ENCODE results near the gene NELL1.

The NELL1 gene

GRCh38 chr11:21411597-21411996 is 742.2 kb downstream of the NELL1 start:
- H3K27ac ChIP-seq (ENCODE audit: poor library complexity, severe bottlenecking): no peak overlapping the region
- DNase-seq (ENCODE audit: low spot score) (no peak), ATAC-seq (ENCODE audit: low read depth) (no peak)
- TF ChIP-seq, protein P1, sequence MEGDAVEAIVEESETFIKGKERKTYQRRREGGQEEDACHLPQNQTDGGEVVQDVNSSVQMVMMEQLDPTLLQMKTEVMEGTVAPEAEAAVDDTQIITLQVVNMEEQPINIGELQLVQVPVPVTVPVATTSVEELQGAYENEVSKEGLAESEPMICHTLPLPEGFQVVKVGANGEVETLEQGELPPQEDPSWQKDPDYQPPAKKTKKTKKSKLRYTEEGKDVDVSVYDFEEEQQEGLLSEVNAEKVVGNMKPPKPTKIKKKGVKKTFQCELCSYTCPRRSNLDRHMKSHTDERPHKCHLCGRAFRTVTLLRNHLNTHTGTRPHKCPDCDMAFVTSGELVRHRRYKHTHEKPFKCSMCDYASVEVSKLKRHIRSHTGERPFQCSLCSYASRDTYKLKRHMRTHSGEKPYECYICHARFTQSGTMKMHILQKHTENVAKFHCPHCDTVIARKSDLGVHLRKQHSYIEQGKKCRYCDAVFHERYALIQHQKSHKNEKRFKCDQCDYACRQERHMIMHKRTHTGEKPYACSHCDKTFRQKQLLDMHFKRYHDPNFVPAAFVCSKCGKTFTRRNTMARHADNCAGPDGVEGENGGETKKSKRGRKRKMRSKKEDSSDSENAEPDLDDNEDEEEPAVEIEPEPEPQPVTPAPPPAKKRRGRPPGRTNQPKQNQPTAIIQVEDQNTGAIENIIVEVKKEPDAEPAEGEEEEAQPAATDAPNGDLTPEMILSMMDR (IDR thresholded peaks at IDR 0.05; ENCODE audit: poor library complexity, severe bottlenecking): no peak
- no peaks in the 10 kb centered on the region for H3K36me3 ChIP-seq (ENCODE audit: low read depth)
- H3K27me3 ChIP-seq (ENCODE audit: insufficient read depth, poor library complexity, severe bottlenecking): no peaks in the 10 kb centered on the region
- no peaks in the 10 kb centered on the region for H3K4me1 ChIP-seq (ENCODE audit: insufficient read depth, poor library complexity, severe bottlenecking)
- H3K9me3 ChIP-seq (ENCODE audit: severe bottlenecking): no peaks in the 10 kb centered on the region
- no peak overlapping the region for H3K4me3 ChIP-seq (ENCODE audit: severe bottlenecking)

DNA sequence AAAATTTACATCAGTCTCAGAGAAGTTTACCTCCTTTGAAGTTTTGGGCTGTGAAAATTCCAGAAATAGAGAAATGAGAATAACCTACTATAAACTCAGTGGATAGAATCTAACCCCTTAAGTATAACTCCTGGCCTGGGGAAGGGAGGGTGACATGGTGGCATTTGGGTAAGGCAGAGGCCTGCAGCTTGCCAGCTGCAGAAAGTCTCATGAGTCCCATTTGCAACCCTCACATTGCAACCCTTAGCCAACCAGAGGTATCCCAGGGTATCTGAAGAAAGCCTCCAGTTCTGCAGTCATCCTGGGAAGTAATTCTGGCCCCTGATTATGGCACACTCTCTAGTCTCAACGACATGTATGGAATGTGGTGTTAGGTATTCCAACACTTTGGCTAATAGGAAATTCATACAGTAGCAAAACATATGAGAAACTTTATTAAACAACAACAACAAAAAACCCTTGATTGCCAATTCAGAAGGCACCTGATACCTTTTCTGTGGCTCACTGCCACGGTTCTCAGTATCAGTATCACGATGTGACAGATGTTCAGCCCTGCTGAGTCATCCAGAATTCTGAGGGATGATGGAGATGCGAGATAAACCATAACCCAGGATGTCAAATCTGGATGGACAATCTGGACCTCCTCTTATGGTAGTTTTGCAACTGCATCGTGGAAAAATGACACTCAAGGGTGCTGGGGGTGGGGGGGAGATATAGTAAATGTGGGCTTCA is 743.4 kb downstream of the NELL1 start:
- H3K4me1 ChIP-seq (ENCODE audit: insufficient read depth, poor library complexity, severe bottlenecking): no peaks in the 10 kb centered on the region
- H3K4me3 ChIP-seq (ENCODE audit: severe bottlenecking): no peak overlapping the region
- DNase-seq (ENCODE audit: low spot score): no peak
- TF ChIP-seq, protein P1 (IDR thresholded peaks at IDR 0.05; ENCODE audit: poor library complexity, severe bottlenecking): no peak
- no peaks in the 10 kb centered on the region for H3K36me3 ChIP-seq (ENCODE audit: low read depth)
- H3K27ac ChIP-seq (ENCODE audit: poor library complexity, severe bottlenecking): no peak overlapping the region
- no peaks in the 10 kb centered on the region for H3K9me3 ChIP-seq (ENCODE audit: severe bottlenecking)
- no peaks in the 10 kb centered on the region for H3K27me3 ChIP-seq (ENCODE audit: insufficient read depth, poor library complexity, severe bottlenecking)
- ATAC-seq (ENCODE audit: low read depth): no peak

DNA sequence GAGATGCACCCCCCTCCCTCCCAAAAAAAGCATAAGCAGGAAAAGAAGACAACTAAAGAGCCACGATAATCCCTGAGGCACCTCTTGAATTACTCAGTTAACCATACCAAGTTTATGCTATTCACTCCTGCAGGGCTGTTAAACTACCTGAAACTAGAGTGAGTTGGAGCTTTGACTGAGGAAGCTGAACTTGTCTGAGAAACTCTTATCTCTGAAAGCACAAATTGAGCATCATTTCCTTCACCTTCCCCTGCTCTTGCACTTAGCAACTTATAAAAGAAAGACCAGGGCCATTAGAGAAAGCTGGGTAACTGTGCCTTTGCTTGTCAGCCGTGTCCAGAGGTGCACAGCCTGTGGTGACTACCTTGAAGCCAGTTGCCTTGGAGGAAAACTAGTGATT is 745.6 kb downstream of the NELL1 start:
- TF ChIP-seq, protein P1 (IDR thresholded peaks at IDR 0.05; ENCODE audit: poor library complexity, severe bottlenecking): no peak
- H3K4me1 ChIP-seq (ENCODE audit: insufficient read depth, poor library complexity, severe bottlenecking): no peaks in the 10 kb centered on the region
- no peak overlapping the region for H3K4me3 ChIP-seq (ENCODE audit: severe bottlenecking)
- H3K36me3 ChIP-seq (ENCODE audit: low read depth): no peaks in the 10 kb centered on the region
- DNase-seq (ENCODE audit: low spot score) (no peak), ATAC-seq (ENCODE audit: low read depth) (no peak)
- no peaks in the 10 kb centered on the region for H3K9me3 ChIP-seq (ENCODE audit: severe bottlenecking)
- H3K27ac ChIP-seq (ENCODE audit: poor library complexity, severe bottlenecking): no peak overlapping the region
- no peaks in the 10 kb centered on the region for H3K27me3 ChIP-seq (ENCODE audit: insufficient read depth, poor library complexity, severe bottlenecking)

- H3K9me3 ChIP-seq (ENCODE audit: severe bottlenecking): no peaks in the 10 kb centered on the region
- TF ChIP-seq, protein P1 (IDR thresholded peaks at IDR 0.05; ENCODE audit: poor library complexity, severe bottlenecking): no peak
- no peak overlapping the region for H3K4me3 ChIP-seq (ENCODE audit: severe bottlenecking)
- H3K27me3 ChIP-seq (ENCODE audit: insufficient read depth, poor library complexity, severe bottlenecking): no peaks in the 10 kb centered on the region
- H3K36me3 ChIP-seq (ENCODE audit: low read depth): no peaks in the 10 kb centered on the region
- H3K4me1 ChIP-seq (ENCODE audit: insufficient read depth, poor library complexity, severe bottlenecking): no peaks in the 10 kb centered on the region
- no peak for DNase-seq (ENCODE audit: low spot score)
- H3K27ac ChIP-seq (ENCODE audit: poor library complexity, severe bottlenecking): no peak overlapping the region
- no peak for ATAC-seq (ENCODE audit: low read depth)
Measured at GRCh38 chr11:21415606-21416005, 746.2 kb downstream of the NELL1 start.

DNA sequence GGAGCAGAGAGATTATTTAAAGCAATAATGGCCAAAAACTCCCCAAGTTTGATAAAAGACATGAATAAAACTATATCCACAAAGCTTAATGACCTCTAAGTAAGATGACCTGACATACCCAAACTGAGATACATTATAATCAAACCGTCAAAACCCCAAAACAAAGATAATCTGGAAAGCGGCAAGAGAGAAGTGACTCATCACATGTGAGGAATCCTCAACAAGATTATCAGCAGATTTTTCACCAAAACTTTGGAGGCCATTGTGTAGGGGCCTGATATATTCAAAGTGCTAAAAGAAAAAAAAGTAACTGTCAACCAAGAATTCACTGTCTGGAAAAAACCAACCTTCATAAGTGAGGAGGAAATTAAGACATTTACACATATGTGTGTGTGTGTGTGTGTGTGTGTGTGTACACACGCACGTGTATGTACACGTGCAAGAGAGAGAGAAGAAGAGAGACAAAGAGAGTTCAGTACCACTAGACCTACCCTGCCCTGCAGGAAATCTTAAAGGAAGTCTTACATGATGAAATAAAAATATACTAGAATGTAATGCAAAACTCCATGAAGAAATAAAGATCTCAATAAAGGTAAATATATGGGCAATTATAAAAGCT is 752.4 kb downstream of the NELL1 start:
- Histone ChIP-seq H3K36me3 (ENCODE audit: low read depth) (no peaks in the 10 kb centered on the region), H3K9me3 (ENCODE audit: severe bottlenecking) (no peaks in the 10 kb centered on the region), H3K27me3 (ENCODE audit: insufficient read depth, poor library complexity, severe bottlenecking) (no peaks in the 10 kb centered on the region), H3K4me3 (ENCODE audit: severe bottlenecking) (no peak overlapping the region), H3K4me1 (ENCODE audit: insufficient read depth, poor library complexity, severe bottlenecking) (no peaks in the 10 kb centered on the region), H3K27ac (ENCODE audit: poor library complexity, severe bottlenecking) (no peak overlapping the region)
- DNase-seq (ENCODE audit: low spot score) (no peak), ATAC-seq (ENCODE audit: low read depth) (no peak)
- TF ChIP-seq, protein P1 (IDR thresholded peaks at IDR 0.05; ENCODE audit: poor library complexity, severe bottlenecking): no peak

All from RWPE2 (cell line).